IMR-90 (cell line): Measurements from ENCODE around the gene ZNF609.

Experiments used
- BHLHE40 ChIP-seq: fragments of 150-350 bp; IDR thresholded peaks from 2 replicates; pipeline ENCODE4 v1.6.1; 2016; ENCODE audit warnings: mild to moderate bottlenecking, low read depth, low read length
- CEBPB ChIP-seq: IDR thresholded peaks from 2 replicates; pipeline ENCODE4 v1.6.1; 2012; ENCODE audit warnings: low read depth, low read length, improper control_type of control experiment
- CHD1 ChIP-seq: IDR thresholded peaks from 2 replicates; pipeline ENCODE4 v1.6.1; 2012; ENCODE audit warnings: low read depth, low read length, improper control_type of control experiment
- CTCF ChIP-seq: conservative IDR thresholded peaks from 2 replicates; pipeline ENCODE4 v1.5.1; 2012; ENCODE audit warnings: mild to moderate bottlenecking, low read depth, low read length, improper control_type of control experiment
- FOS ChIP-seq: fragments of 150-350 bp; IDR thresholded peaks from 2 replicates; pipeline ENCODE4 v1.6.1; 2016; ENCODE audit warnings: low read depth, low read length
- MAFK ChIP-seq: IDR thresholded peaks from 2 replicates; pipeline ENCODE4 v1.6.1; 2012; ENCODE audit warnings: low read depth, low read length, improper control_type of control experiment
- MAZ ChIP-seq: IDR thresholded peaks from 2 replicates; pipeline ENCODE4 v1.6.1; 2012; ENCODE audit warnings: low read depth, mild to moderate bottlenecking, low read length, improper control_type of control experiment, moderate library complexity, borderline replicate concordance
- NFE2L2 ChIP-seq: fragments of 150-350 bp; IDR thresholded peaks from 2 replicates; pipeline ENCODE4 v1.6.1; 2016; ENCODE audit warnings: low read depth, mild to moderate bottlenecking, low read length
- POLR2A ChIP-seq: IDR thresholded peaks from 2 replicates; pipeline ENCODE4 v1.6.1; 2012; ENCODE audit warnings: mild to moderate bottlenecking, low read depth, low read length
- RAD21 ChIP-seq: IDR thresholded peaks from 2 replicates; pipeline ENCODE4 v1.6.1; 2012; ENCODE audit warnings: low read length, improper control_type of control experiment
- RCOR1 ChIP-seq: IDR thresholded peaks from 2 replicates; pipeline ENCODE4 v1.6.1; 2012; ENCODE audit warnings: mild to moderate bottlenecking, low read length, improper control_type of control experiment; ENCODE audit not compliant: insufficient replicate concordance
- RFX5 ChIP-seq: IDR thresholded peaks from 2 replicates; pipeline ENCODE4 v1.8.0; 2012; ENCODE audit warnings: low read depth, mild to moderate bottlenecking, low read length, moderate library complexity
- SMC3 ChIP-seq: fragments of 150-350 bp; IDR thresholded peaks from 2 replicates; pipeline ENCODE4 v1.6.1; 2016; ENCODE audit warnings: low read depth, mild to moderate bottlenecking, antibody characterized with exemption, low read length, moderate library complexity
- USF2 ChIP-seq: fragments of 150-350 bp; IDR thresholded peaks from 2 replicates; pipeline ENCODE4 v1.6.1; 2017; ENCODE audit warnings: mild to moderate bottlenecking, antibody characterized with exemption, low read length, low read depth

GRCh38 chr15:64513823-64514222 is 53.4 kb downstream of the ZNF609 start:
- no peak for TF ChIP-seq POLR2A
- no peak for TF ChIP-seq CTCF
- no peak for TF ChIP-seq MAFK
- no peak for TF ChIP-seq FOS
- TF ChIP-seq CEBPB = no peak
- TF ChIP-seq RCOR1 = no peak
- TF ChIP-seq BHLHE40 = no peak
- no peak for TF ChIP-seq MAZ
- TF ChIP-seq RFX5 = no peak
- no peak for TF ChIP-seq USF2
- no peak for TF ChIP-seq CHD1
- no peak for TF ChIP-seq RAD21
- no peak for TF ChIP-seq SMC3
- TF ChIP-seq NFE2L2 = no peak
